ENCODE data around the gene GABRE.
"Not testable (repeated sequence)": the region's sequence is repeated elsewhere in the genome, so short reads cannot be mapped to it uniquely, and the experiment has no call there.

The GABRE gene

DNA sequence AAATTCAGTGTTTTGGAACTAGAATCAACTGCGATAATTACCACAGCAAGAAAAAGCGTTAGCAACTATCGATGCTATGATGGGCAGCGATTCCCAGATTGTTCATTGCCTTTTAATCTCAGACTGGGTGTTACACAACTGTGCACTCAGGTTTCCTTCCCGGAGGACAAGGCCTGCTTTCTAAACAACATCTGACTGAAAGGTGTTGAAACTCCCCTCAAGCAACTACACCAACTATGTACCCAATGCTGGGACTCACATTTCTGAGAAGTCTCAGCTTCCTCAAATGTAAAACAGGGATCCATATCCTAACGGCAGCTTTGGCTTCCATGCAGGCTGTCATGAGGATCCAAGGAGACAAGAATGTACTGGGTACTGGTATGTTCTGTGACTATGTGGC, 8.2 kb downstream of the GABRE start:
- DNase-seq (ENCODE audit: low spot score): no peak

DNA sequence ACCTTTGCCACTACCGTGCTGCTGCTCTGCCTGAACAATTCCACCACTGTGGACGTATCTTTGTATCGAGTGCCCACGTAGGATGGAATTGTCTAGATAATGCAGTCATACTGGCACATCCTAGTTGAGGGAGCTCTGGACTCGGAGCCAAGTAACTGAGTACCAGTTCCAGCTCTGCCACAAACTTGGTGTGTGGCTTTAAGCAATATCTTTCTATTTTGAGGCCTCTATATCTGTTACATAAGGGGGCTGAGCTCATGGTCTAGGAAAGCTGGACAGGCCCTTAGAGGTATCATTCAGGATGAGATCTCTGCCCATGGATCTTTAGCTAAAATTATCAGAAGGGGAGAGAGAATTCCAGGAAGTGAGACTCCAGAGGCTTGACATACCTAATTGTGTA, 12.4 kb downstream of the GABRE start:
- DNase-seq (ENCODE audit: low spot score): no peak

DNA sequence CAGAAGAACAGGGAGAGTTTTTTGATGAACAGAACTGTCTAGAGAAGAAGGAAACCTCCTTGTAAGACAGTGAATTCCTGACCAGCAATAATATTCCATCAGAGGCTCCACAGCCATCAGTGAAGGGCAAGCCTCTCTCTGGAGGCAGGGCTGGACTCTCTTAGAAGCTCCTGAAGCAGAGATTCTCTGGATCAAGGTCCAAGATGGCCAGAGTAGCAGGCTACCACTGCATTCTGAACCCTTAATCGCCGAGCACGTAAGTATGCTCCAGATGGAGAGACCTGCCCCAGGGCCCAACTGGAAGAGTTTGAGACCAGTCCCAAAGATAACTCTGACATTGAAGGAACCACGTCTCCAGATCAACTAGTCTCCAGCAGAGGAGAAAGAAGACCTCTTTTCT, 16.4 kb downstream of the GABRE start:
- no peak for DNase-seq (ENCODE audit: low spot score)

DNA sequence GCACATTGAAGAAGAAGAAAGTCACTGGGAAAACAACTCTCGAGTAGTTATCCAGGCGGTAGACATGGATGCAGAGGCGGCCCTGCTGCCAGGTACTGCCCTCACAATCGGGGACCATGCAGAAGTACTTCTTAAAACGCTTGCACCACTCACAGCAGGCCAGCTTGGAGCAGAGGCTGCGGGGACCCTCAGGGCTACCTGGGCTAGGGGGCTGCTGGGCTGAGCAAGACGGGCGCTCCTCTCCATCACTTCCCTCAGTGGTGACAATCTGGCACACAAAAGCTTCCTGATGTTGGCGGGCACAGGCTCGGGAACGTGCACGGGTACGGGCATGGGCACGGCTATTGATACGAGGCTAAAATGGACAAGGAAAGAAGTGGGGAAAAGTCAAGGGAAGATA, 19.7 kb downstream of the GABRE start:
- no peak for DNase-seq (ENCODE audit: low spot score)

DNA sequence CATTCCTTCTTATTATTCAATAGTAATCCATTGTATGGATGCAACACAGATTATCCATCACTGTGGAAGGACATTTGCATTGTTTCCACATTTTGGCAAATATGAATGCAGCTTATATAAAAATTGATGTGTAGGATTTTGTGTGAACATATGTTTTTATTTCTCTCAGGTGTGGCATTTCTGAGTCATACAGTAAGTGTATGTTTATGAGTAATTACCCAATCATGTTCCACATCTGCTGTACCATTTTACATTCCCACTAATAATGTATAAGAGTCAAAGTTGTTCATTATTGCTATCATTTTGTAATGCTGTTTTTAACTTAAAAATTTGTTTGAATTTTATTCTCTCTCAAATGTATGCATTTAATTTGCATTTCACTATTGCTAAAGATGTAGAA, 36.3 kb downstream of the GABRE start:
- DNase-seq (ENCODE audit: low spot score): no peak

DNA sequence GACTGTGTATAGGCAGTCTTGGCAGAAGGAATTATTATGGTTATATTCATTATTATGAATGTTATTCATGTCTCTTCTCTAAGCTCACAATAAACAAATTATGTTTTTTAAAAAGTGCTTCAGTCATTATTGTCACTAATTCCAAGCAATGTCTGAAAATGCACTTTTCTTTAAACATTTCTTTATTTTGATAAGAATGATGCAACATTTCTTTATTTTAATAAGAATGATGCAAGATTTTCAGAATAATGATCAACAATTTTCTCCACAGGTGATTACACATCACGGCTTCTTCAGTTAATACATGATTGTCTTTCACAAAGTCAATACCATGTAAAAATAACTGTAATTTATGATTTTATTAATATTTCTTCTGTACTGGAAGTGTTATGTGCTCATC, 39.1 kb downstream of the GABRE start:
- no peak for DNase-seq (ENCODE audit: low spot score)

DNA sequence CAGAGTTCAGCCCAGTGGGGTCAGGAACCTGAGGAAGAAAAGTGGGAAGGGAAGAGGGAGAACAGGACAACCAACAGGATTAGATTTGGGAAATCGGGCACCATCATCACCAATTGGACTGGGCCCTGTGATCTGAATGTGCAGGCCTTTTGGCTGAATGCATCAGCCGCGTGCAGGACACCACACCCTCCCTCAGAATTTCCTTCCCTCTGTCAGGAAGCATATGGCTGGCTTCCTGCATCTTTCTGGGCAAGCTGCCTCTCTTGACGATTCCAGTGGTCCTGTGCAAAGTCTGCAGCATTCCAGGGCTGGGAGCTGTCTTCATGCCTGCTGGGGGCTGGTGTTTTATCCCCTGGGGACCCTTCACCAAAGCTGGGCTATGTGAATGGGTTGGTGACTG, 45.4 kb downstream of the GABRE start:
- DNase-seq (ENCODE audit: low spot score): no peak

DNA sequence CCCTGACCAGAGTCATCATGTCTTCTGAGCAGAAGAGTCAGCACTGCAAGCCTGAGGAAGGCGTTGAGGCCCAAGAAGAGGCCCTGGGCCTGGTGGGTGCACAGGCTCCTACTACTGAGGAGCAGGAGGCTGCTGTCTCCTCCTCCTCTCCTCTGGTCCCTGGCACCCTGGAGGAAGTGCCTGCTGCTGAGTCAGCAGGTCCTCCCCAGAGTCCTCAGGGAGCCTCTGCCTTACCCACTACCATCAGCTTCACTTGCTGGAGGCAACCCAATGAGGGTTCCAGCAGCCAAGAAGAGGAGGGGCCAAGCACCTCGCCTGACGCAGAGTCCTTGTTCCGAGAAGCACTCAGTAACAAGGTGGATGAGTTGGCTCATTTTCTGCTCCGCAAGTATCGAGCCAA, 50.8 kb downstream of the GABRE start:
- no peak for DNase-seq (ENCODE audit: low spot score)

DNA sequence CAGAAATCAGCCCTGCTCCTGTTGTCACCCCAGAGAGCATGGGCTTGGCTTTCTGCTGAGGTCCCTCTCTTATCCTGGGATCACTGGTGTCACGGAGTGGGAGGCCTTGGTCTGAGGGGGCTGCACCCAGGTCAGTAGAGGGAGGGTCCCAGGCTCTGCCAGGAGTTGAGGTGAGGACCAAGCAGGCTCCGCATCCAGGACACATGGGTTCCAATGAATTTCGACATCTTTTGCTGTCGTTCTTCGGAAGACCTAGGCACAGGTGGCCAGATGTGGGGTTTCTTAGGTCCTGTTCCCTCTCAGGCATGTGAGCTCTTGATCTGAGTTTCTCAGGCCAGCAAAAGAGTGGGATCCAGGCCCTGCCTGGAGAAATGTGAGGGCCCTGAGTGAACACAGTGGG, 51.8 kb downstream of the GABRE start:
- DNase-seq (ENCODE audit: low spot score): no peak

DNA sequence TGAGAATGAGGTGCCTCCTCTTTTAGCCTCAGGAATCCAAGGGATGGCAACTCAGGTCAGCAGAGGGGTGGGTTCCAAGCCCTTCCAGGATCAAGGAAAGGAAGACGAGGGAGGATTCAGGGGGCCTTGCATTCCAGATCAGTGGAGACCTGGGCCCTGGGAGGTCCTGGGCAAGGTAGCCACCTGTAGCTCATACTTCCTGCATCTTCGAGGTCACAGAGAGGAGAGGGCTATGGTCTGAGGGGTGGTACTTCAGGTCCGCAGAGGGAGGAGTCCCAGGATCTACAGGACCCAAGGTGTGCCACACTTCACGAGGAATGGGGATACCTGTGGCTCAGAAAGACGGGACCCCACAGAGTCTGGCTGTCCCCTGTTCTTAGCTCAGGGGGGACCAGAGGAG, 52.6 kb downstream of the GABRE start:
- DNase-seq (ENCODE audit: low spot score): no peak

DNA sequence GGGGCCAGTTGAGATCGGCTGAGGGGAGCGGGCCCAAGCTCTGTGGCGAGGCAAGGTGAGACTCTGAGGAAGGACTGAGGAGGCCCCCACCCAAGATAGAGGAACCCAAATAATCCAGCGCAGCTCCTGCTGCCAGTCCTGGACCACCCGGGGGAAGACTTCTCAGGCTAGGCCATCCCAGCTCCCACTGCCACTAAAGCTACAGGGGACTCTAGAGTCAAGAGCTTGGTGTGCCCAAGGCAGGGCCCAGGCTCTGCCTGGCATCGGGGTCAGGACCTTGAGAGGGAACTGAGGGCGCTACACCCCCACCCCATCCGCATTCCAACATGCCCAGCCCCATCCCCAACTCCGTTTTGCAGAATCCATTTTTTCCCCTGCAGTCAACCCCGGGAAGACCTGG, 53.2 kb downstream of the GABRE start:
- no peak for DNase-seq (ENCODE audit: low spot score)

DNA sequence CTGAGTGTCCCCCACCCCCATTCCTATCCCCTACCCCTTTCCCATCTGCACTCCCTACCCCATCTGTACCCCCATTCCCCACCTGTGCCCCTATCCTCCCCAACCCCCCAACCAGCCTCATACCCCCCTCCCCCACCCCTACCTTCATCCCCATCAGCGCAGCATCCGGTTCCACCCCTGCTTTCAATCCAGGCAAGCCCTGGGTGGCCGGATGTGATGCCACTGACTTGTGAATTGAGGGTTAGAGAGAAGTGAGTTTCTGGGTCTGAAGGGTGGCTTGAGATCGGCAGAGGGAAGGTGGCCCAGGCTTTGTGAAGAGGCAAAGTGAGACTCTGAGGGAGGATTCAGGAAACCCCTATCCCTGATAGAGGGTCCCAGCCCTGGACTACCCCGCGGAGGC, 53.9 kb downstream of the GABRE start:
- DNase-seq (ENCODE audit: low spot score): no peak

DNA sequence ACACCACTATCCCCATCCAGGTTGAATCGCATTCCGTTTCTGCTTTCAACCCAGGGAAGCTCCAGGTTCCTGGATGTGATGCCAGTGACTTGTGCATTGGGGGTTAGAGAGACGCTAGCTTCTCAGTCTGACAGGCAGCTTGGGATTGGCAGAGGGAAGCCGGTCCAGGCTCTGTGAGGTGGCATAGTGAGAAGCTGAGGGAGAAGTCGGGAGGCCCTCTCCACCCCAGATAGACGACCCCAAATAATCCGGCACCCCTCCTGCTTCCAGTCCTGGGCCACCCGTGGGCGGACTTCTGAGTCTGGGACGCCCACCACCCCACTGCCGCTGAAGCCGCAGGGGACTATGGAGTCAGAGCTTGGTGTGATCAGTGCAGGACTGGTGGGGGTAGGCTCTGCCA, 54.4 kb downstream of the GABRE start:
- DNase-seq (ENCODE audit: low spot score): no peak

DNA sequence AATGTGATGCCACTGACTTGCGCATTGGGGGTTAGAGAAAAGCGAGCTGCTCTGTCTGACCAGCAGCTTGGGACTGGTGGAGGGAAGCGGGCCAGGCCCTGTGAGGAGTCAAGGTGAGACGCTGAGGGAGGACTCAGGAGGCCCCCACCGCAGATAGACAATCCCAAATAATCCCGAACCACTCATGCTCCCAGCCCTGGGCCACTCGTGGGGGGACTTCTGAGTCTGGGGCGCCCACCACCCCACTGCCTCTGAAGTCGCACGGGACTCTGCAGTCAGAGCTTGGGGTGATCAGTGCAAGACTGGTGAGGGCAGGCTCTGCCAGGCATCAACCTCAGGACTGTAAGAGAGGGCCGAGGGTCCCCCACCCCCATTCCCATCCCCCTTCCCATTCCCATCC, 54.9 kb downstream of the GABRE start:
- DNase-seq (ENCODE audit: low spot score): no peak

DNA sequence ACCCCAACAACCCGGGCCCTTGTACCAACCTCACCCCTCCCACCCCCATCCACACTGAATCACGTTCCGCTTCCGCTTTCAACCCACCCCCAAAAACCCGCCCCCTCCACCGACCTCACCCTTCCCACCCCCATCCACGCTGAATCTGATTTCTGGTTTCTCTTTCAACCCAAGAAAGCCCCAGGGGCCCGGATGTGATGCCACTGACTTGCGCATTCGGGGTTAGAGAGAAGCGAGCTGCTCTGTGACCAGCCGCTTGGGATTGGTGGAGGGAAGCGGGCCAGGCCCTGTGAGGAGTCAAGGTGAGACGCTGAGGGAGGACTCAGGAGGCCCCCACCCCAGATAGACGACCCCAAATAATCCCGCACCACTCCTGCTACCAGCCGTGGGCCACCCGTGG, 55.7 kb downstream of the GABRE start:
- not testable (repeated sequence) for DNase-seq (ENCODE audit: low spot score)

DNA sequence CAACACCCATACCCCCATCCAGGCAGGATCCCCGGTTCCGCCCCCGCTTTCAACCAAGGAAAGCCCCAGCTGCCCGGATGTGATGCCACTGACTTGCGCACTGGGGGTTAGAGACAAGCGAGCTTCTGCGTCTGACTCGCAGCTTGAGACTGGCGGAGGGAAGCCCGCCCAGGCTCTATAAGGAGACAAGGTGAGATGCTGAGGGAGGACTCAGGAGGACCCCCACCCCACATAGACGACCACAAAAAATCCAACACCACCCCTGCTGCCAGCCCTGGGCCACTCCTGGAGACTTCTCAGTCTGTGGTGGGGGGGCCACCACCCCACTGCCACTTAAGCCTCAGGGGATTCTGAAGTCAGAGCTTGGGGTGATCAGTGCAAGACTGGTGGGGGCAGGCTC, 61.7 kb downstream of the GABRE start, which contains the start of gene MAGEA4:
TSS of gene MAGEA4 (plus strand) at position 110 of the 400 bp plus-strand sequence. CDS start 10,776 bp downstream, outside the sequence.
- DNase-seq (ENCODE audit: low spot score): no peak

DNA sequence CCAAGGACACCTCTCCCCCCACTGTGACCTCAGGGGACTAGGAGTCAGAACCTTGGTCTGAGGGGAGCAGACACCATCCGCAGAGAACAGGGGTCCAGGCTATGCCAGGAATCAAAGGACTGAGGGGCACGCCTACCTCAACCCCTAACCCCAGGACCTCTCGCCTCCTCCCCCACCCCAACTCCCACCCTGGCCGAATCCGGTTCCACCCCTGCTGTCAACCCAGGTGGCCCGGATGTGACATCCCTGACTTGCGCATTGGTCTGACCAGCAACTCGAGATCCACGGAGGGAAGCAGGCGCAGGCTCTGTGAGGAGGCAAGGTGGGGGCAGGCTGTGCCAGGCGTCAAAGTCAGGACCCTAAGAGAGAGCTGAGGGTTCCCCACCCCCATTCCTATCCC, 62.3 kb downstream of the GABRE start:
- no peak for DNase-seq (ENCODE audit: low spot score)

DNA sequence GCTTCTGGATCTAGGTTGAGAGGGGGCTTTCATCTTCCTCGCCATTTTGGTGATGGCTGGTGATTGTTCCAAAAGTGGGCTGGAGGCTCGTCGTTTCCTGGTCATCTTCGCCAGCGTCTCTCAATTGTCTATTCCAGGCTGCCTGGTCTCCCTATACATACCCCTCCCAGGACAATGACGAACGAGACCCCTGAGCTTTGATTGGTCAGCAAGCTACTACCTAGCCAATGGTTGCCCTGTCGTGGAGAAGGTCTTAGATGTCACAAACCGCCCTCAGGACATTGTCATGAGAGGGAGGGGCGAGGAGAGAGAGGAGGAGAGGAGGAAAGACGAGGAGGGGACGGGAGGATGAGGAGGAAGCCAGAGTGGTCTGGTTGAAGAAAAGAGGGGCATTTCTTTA, 69.5 kb downstream of the GABRE start:
- DNase-seq (ENCODE audit: low spot score): no peak

Measured in CD4-positive, alpha-beta T cell treated with Interleukin-6 at 100 ng/mL for 8 hours (primary cell).